Activated CD8-positive, alpha-beta memory T cell treated with anti-CD3 and anti-CD28 coated beads, Interleukin-2, amount 50 U/mL, for 24 hours (primary cell): ENCODE measurements around the gene PREPL.
"Not testable (repeated sequence)": the region's sequence is repeated elsewhere in the genome, so short reads cannot be mapped to it uniquely, and the experiment has no call there.

Experiments
- DNase-seq: peaks from one replicate; pipeline ENCODE4 v3.0.0-alpha.2; 2020; ENCODE audit errors: extremely low read depth

The PREPL gene

GRCh38 chr2:44361330-44362206 lies at the start of gene PREPL, which contains the start of gene CAMKMT:
Gene PREPL, minus strand, starts transcription at chr2:44361494. Its CDS starts 15,152 bp downstream, at chr2:44346342.
Gene CAMKMT, plus strand, starts transcription at chr2:44361947.
- DNase-seq, result peak; percentile 97

GRCh38 chr2:44398243-44398897 lies 37.1 kb upstream of the PREPL start:
- DNase-seq, result no peak

- DNase-seq, result no peak
Measured at GRCh38 chr2:44397447-44398175, 36.3 kb upstream of the PREPL start.

- DNase-seq, result peak; percentile 13
Measured at GRCh38 chr2:44392338-44392943, 31.1 kb upstream of the PREPL start.

- DNase-seq, result no peak
Measured at GRCh38 chr2:44389895-44390294, 28.6 kb upstream of the PREPL start.

GRCh38 chr2:44388877-44389276 lies 27.6 kb upstream of the PREPL start:
- no peak for DNase-seq

- not testable (repeated sequence) for DNase-seq
Measured at GRCh38 chr2:44385226-44385625, 23.9 kb upstream of the PREPL start.

- DNase-seq, result no peak
Measured at GRCh38 chr2:44377486-44377885, 16.2 kb upstream of the PREPL start.

GRCh38 chr2:44372246-44372645 lies 11.0 kb upstream of the PREPL start:
- no peak for DNase-seq

GRCh38 chr2:44371445-44371844 lies 10.2 kb upstream of the PREPL start:
- no peak for DNase-seq

GRCh38 chr2:44369392-44369791 lies 8.1 kb upstream of the PREPL start:
- no peak for DNase-seq

GRCh38 chr2:44367591-44367990 lies 6.3 kb upstream of the PREPL start:
- no peak for DNase-seq

GRCh38 chr2:44364604-44365003 lies 3.3 kb upstream of the PREPL start:
- DNase-seq, result no peak

GRCh38 chr2:44362207-44363015 lies 1.1 kb upstream of the PREPL start:
- DNase-seq, result peak; percentile 27

GRCh38 chr2:44360749-44361329 lies 455 bp downstream of the PREPL start:
- no peak for DNase-seq

- peak; percentile 7 for DNase-seq
Measured at GRCh38 chr2:44358503-44358902, 2.8 kb downstream of the PREPL start.

GRCh38 chr2:44354761-44355160 lies 6.5 kb downstream of the PREPL start:
- no peak for DNase-seq

- no peak for DNase-seq
Measured at GRCh38 chr2:44352510-44352909, 8.8 kb downstream of the PREPL start.

- DNase-seq, result no peak
Measured at GRCh38 chr2:44351676-44352075, 9.6 kb downstream of the PREPL start.

- DNase-seq, result no peak
Measured at GRCh38 chr2:44351088-44351487, 10.2 kb downstream of the PREPL start.

GRCh38 chr2:44349506-44349905 lies 11.8 kb downstream of the PREPL start:
- no peak for DNase-seq
